ENCODE data around the gene DMXL1. TPM values are rescaled to one million over a fixed set of nuclear protein-coding genes. Genes with fewer than 3 reads are reported as not detected.

The DMXL1 gene
- total and polyA plus RNA-seq, 11 donors: 8.2 to 39.0 (median 27.0) TPM

DNA sequence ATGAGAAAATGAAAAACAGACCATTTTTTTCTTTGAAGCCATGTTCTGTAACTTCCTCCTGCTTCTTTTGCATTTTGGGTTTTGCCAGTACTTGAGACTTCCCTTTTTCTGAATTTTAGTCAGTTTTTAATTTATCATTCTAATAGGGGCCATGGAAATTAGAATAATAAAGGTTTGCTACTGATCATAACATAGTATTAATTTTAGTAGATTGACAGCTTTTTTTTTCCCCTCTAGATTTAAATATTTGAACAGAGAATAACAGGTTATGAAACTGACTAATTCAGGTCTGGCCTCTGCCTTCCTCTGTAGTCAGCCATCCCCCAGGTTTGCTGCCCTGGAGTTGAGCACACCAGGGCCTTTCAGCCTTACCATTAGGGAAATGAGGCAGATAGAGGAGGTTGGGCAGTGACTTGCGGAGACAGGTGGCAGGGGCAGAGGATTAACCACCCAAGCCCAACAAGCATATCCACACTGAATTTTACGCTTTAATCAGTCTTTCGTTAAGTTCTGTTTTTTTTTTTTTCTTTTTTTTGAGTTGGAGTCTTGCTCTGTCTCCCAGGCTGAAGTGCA is 204.8 kb downstream of the DMXL1 start:
- ATAC-seq (no peak), DNase-seq (no peak)
- H3K27ac ChIP-seq: peak overlapping the region in 2 of 12 donors; percentile 12 to 94
- H3K36me3 ChIP-seq: no peaks in the 10 kb centered on the region
- no peaks in the 10 kb centered on the region for H3K27me3 ChIP-seq
- no peak overlapping the region for H3K4me3 ChIP-seq
- TF ChIP-seq CTCF (IDR thresholded peaks at IDR 0.05): no peak
- no peaks in the 10 kb centered on the region for H3K9me3 ChIP-seq
- 91 to 98% (median 94%) methylated on average over 3 of the region's 3 CpGs for WGBS, 4 donors
- intact Hi-C loops (cut with DNase I): no loop called here
- peaks cover 0 to 72% (median 5%) of the 10 kb centered on the region in 12 donors for H3K4me1 ChIP-seq

- Histone ChIP-seq H3K9me3 (no peaks in the 10 kb centered on the region), H3K27me3 (no peaks in the 10 kb centered on the region), H3K4me1 (peaks cover 0 to 67% (median 5%) of the 10 kb centered on the region in 12 donors), H3K36me3 (no peaks in the 10 kb centered on the region), H3K4me3 (no peak overlapping the region), H3K27ac (peak overlapping the region in 1 of 12 donors; percentile 94)
- TF ChIP-seq POLR2A (IDR thresholded peaks at IDR 0.05): no peak
- TF ChIP-seq CTCF (IDR thresholded peaks at IDR 0.05): no peak
- DNase-seq (no peak), ATAC-seq (no peak)
- intact Hi-C loops (cut with DNase I): no loop called here
- 91 to 98% (median 95%) methylated on average over 5 of the region's 5 CpGs for WGBS, 4 donors
These were observed 206.1 kb downstream of the DMXL1 start for GRCh38 chr5:119276978-119277377.

- ATAC-seq (no peak), DNase-seq (no peak)
- Histone ChIP-seq H3K27ac (peak overlapping the region in 1 of 12 donors; percentile 17), H3K27me3 (no peaks in the 10 kb centered on the region), H3K9me3 (no peaks in the 10 kb centered on the region), H3K36me3 (no peaks in the 10 kb centered on the region), H3K4me3 (no peak overlapping the region), H3K4me1 (peaks cover 0 to 67% (median 5%) of the 10 kb centered on the region in 12 donors)
- no peak for TF ChIP-seq POLR2A (IDR thresholded peaks at IDR 0.05)
- no peak for TF ChIP-seq CTCF (IDR thresholded peaks at IDR 0.05)
- intact Hi-C loops (cut with DNase I): no loop called here
- WGBS, 4 donors: 70 to 96% (median 89%) methylated on average over 1 of the region's 1 CpG
These were observed 208.2 kb downstream of the DMXL1 start for GRCh38 chr5:119279093-119279492.

GRCh38 chr5:119280380-119280779 is 209.5 kb downstream of the DMXL1 start:
- no peak for ATAC-seq
- H3K4me1 ChIP-seq: peaks cover 0 to 67% (median 3%) of the 10 kb centered on the region in 12 donors

More at GRCh38 chr5:119280380-119280779, 209.5 kb downstream of the DMXL1 start:
- no peak overlapping the region for H3K27ac ChIP-seq
- TF ChIP-seq POLR2A (IDR thresholded peaks at IDR 0.05) (no peak), CTCF (IDR thresholded peaks at IDR 0.05) (no peak)
- intact Hi-C loops (cut with DNase I): no loop called here
- no peaks in the 10 kb centered on the region for H3K36me3 ChIP-seq
- 74 to 85% (median 80%) methylated on average over 3 of the region's 3 CpGs for WGBS, 4 donors
- no peak overlapping the region for H3K4me3 ChIP-seq
- DNase-seq: no peak
- no peaks in the 10 kb centered on the region for H3K9me3 ChIP-seq
- no peaks in the 10 kb centered on the region for H3K27me3 ChIP-seq

All from heart left ventricle (tissue), 16 donors.